Mesothelial cell of epicardium (in vitro differentiated cells): ENCODE measurements around the gene CNIH1. TPM values are rescaled to one million over a fixed set of nuclear protein-coding genes. Genes with fewer than 3 reads are reported as not detected.
"Not testable (repeated sequence)": the region's sequence is repeated elsewhere in the genome, so short reads cannot be mapped to it uniquely, and the experiment has no call there.

ENCODE experiments used
- DNase-seq, 2 experiments: peaks; one replicate each; pipeline ENCODE4 v3.0.0; 2021; ENCODE audit warnings: low spot score in 2 of 2; ENCODE audit not compliant: unreplicated experiment in 2 of 2
- H3K27ac Mint-ChIP-seq: 2 replicates; pipeline ENCODE4 v1.8.0; 2021; ENCODE audit warnings: mixed read lengths
- H3K27me3 Mint-ChIP-seq: 2 replicates; pipeline ENCODE4 v1.8.0; 2021; ENCODE audit warnings: low read depth, mixed read lengths
- H3K36me3 Mint-ChIP-seq: 2 replicates; pipeline ENCODE4 v1.8.0; 2021; ENCODE audit warnings: mixed read lengths
- H3K4me1 Mint-ChIP-seq: 2 replicates; pipeline ENCODE4 v1.8.0; 2021; ENCODE audit warnings: mixed read lengths
- H3K4me3 Mint-ChIP-seq: 2 replicates; pipeline ENCODE4 v1.8.0; 2021; ENCODE audit warnings: mild to moderate bottlenecking, moderate library complexity, mixed read lengths
- H3K9me3 Mint-ChIP-seq: 2 replicates; pipeline ENCODE4 v1.8.0; 2021; ENCODE audit warnings: mixed read lengths
- total RNA-seq: library from RNA; stranded (reverse); gene quantifications from 3 replicates; pipeline ENCODE4 v1.2.1, GENCODE V29; 2021
- TF ChIP-seq, protein P1 (sequence below): fragments of 200-600 bp; sonication (generic); IDR thresholded peaks from one replicate; pipeline ENCODE4 v1.5.0; 2021; ENCODE audit warnings: antibody characterized with exemption; ENCODE audit not compliant: unreplicated experiment

CNIH1 gene
- total RNA-seq, 1 donor from 2014 or later: 97.6 TPM

DNA sequence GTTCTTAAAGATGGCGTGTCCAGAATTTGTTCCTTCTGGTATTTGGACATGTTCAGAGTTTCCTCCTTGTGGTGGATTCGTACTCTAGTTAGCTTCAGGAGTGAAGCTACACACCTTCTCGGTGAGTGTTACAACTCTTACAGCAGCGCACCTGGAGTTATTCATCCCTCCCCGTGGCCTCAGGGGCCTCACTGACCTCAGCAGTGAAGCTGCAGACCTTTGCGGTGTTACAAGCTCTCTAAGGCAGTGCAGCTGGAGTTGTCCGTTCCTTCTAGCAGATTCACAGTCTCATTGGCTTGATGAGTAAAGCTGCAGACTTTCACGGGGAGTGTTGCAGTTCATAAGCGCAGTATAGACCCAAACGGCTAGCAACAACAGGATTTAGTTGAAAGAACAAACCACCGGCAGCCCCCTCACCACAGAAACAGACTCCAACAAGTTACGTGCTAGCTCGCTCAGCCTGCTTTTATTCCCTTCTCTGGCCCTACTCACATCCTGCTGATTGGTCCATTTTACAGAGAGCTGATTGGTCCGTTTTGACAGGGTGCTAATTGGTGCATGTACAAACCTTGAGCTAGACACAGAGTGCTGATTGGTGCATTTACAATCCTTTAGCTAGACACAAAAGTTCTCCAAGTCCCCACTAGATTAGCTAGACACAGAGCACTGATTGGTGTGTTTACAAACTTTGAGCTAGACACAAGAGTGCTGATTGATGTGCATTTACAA lies 48.9 kb downstream of the CNIH1 start:
- no peak overlapping the region for H3K4me3 Mint-ChIP-seq
- H3K36me3 Mint-ChIP-seq: no peaks in the 10 kb centered on the region
- H3K4me1 Mint-ChIP-seq: peaks cover 2% of the 10 kb centered on the region
- H3K9me3 Mint-ChIP-seq: no peaks in the 10 kb centered on the region
- TF ChIP-seq, protein P1, sequence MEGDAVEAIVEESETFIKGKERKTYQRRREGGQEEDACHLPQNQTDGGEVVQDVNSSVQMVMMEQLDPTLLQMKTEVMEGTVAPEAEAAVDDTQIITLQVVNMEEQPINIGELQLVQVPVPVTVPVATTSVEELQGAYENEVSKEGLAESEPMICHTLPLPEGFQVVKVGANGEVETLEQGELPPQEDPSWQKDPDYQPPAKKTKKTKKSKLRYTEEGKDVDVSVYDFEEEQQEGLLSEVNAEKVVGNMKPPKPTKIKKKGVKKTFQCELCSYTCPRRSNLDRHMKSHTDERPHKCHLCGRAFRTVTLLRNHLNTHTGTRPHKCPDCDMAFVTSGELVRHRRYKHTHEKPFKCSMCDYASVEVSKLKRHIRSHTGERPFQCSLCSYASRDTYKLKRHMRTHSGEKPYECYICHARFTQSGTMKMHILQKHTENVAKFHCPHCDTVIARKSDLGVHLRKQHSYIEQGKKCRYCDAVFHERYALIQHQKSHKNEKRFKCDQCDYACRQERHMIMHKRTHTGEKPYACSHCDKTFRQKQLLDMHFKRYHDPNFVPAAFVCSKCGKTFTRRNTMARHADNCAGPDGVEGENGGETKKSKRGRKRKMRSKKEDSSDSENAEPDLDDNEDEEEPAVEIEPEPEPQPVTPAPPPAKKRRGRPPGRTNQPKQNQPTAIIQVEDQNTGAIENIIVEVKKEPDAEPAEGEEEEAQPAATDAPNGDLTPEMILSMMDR: no peak
- no peak overlapping the region for H3K27ac Mint-ChIP-seq
- no peak for DNase-seq
- H3K27me3 Mint-ChIP-seq: no peaks in the 10 kb centered on the region

DNA sequence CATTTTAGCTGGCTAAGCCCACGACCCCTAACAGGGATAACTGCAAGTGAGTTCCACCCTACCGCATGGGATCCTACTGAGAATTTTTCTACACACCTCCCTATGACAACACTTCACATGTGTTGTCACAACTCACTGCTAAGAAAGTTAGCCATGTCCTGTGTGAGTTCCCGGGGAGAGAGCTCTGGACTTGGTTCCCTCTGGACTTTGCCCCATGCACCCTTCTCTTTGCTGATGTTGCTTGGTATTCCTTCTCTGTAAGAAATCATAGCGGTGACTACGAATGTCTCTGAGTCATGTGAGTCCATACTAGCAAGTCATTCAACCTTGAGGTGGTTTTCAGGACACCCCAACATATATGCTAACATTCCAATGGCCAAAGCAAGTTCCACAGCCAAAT lies 53.8 kb downstream of the CNIH1 start:
- TF ChIP-seq, protein P1: no peak
- H3K27ac Mint-ChIP-seq: no peak overlapping the region
- H3K4me1 Mint-ChIP-seq: peaks cover 9% of the 10 kb centered on the region
- H3K27me3 Mint-ChIP-seq: no peaks in the 10 kb centered on the region
- DNase-seq: no peak
- no peaks in the 10 kb centered on the region for H3K36me3 Mint-ChIP-seq
- no peak overlapping the region for H3K4me3 Mint-ChIP-seq
- H3K9me3 Mint-ChIP-seq: no peaks in the 10 kb centered on the region

DNA sequence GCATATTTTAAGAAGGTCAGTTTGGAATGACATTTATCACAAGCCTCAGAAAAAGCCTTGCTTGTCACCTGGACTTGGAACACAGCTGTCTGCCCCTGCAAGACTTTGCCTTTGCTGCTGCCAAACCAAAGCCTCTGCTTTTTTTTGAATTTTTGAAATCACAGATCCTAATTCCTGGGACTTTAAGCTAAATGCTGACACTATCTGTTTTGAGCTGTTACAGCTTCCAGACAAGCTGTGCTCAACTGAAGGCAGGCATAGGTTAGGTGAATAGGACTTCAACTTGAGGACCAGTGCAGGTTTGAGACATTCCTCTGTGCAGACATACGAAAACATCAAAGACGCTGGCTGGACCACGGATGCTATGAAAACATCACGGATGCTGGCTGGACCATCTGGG lies 55.6 kb downstream of the CNIH1 start:
- peaks cover 4% of the 10 kb centered on the region for H3K9me3 Mint-ChIP-seq
- no peak overlapping the region for H3K27ac Mint-ChIP-seq
- H3K36me3 Mint-ChIP-seq: no peaks in the 10 kb centered on the region
- H3K4me3 Mint-ChIP-seq: no peak overlapping the region
- DNase-seq: no peak
- TF ChIP-seq, protein P1: no peak
- peaks cover 16% of the 10 kb centered on the region for H3K4me1 Mint-ChIP-seq
- H3K27me3 Mint-ChIP-seq: no peaks in the 10 kb centered on the region

DNA sequence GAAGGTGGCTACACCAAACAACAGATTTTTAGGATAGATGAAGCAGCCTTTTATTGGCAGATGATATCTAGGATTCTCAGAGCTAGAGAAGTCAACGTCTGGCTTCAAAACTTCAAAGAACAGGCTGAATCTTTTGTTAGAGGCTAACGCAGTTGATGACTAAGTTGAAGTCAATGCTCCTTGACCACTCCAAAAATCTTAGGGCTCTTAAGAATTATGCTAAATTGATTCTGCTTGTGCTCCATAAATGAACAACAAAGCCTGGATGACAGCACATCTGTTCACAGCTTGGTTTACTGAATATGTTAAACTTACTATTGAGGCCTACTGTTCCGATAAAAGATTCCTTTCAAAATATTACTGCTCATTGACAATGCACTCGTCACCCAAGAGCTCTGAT lies 57.3 kb downstream of the CNIH1 start:
- peaks cover 16% of the 10 kb centered on the region for H3K4me1 Mint-ChIP-seq
- H3K27ac Mint-ChIP-seq: no peak overlapping the region
- H3K9me3 Mint-ChIP-seq: peaks cover 6% of the 10 kb centered on the region
- H3K4me3 Mint-ChIP-seq: no peak overlapping the region
- no peaks in the 10 kb centered on the region for H3K36me3 Mint-ChIP-seq
- no peak for DNase-seq
- TF ChIP-seq, protein P1: no peak
- H3K27me3 Mint-ChIP-seq: no peaks in the 10 kb centered on the region

DNA sequence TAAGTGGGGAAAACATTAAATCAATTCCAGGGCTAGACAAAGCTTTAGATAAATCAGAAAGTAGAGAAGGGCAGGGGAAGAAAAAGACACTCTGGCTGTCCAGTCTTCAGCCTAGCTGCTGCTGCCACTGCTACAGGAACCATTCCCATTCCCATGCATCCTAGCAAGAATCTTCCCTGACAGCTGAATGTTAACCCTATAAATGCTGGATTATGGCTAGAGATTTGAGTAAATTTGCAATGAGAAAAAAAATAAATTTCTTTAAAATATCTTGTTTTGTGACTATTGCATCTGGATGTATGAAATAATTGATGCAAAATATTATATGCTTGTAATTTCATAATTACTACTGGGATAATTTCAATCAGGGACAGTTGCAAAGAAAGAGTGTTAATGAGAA lies 59.4 kb downstream of the CNIH1 start:
- Mint-ChIP-seq H3K36me3 (no peaks in the 10 kb centered on the region), H3K27me3 (no peaks in the 10 kb centered on the region), H3K9me3 (peaks cover 6% of the 10 kb centered on the region), H3K27ac (no peak overlapping the region), H3K4me3 (no peak overlapping the region), H3K4me1 (peaks cover 25% of the 10 kb centered on the region)
- no peak for DNase-seq
- TF ChIP-seq, protein P1: no peak

DNA sequence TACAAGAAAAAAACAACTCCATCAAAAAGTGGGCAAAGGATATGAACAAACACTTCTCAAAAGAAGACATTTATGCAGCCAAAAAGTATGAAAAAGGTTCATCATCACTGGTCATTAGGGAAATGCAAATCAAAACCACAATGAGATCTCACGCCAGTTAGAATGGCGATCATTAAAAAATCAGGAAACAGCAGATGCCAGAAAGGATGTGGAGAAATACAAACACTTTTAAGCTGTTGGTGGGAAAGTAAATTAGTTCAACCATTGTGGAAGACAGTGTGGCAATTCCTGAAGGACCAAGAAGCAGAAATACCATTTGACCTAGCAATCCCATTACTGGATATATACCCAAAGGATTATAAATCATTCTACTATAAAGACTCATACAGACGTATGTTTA lies 60.6 kb downstream of the CNIH1 start:
- H3K27me3 Mint-ChIP-seq, H3K4me3 Mint-ChIP-seq, H3K9me3 Mint-ChIP-seq, DNase-seq, H3K36me3 Mint-ChIP-seq, H3K27ac Mint-ChIP-seq: not testable (repeated sequence)
- peaks cover 27% of the 10 kb centered on the region for H3K4me1 Mint-ChIP-seq

DNA sequence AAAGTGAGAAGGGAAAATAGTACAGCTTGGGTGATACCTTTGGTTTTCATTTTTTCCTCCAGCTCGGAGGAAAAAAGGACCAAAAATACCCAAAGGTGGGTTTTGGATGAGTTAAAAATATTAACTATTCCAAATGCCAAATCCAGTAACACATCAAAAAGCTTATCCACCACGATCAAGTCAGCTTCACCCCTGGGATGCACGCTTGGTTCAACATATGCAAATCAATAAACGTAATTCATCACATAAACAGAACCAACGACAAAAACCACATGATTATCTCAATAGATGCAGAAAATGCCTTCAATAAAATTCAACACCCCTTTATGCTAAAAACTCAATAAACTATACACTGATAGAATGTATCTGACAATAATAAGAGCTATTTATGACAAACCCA lies 62.3 kb downstream of the CNIH1 start:
- H3K9me3 Mint-ChIP-seq, H3K27me3 Mint-ChIP-seq, DNase-seq, H3K4me3 Mint-ChIP-seq, H3K27ac Mint-ChIP-seq, H3K36me3 Mint-ChIP-seq: not testable (repeated sequence)
- peaks cover 31% of the 10 kb centered on the region for H3K4me1 Mint-ChIP-seq
